Measurements from ENCODE around the gene NPFFR1. TPM values are rescaled to one million over a fixed set of nuclear protein-coding genes. Genes with fewer than 3 reads are reported as not detected.

NPFFR1 gene
- total RNA-seq, 2 experiments from 2014 or later: not detected

GRCh38 chr10:70271996-70272924 is 11.5 kb downstream of the NPFFR1 start:
- no TSS peak for BruUV-seq (replicated peaks)
- Histone ChIP-seq H3K79me2 (ENCODE audit: insufficient read depth, low read depth, low read length) (no peaks in the 10 kb centered on the region), H4K20me1 (ENCODE audit: insufficient read depth, low read length) (no peaks in the 10 kb centered on the region), H3K9me2 (ENCODE audit: insufficient read depth, low read length) (no peaks in the 10 kb centered on the region), H3K4me2 (ENCODE audit: low read length) (peak overlapping the region; percentile 74; the same call in 1 of the 2 replicates), H3K9me3 (ENCODE audit: low read length) (peaks cover 6% of the 10 kb centered on the region; the same call in 1 of the 2 replicates), H3K4me3 (ENCODE audit: low read depth, low read length, poor library complexity, severe bottlenecking) (no peak overlapping the region), H3K4me1 (ENCODE audit: insufficient read depth, low read length, poor library complexity, severe bottlenecking) (peaks cover 29% of the 10 kb centered on the region), H3K27ac (ENCODE audit: low read depth, low read length, poor library complexity, severe bottlenecking) (no peak overlapping the region), H2AFZ (ENCODE audit: low read length) (peak overlapping the region; percentile 94), H3K36me3 (ENCODE audit: insufficient read depth, low read length) (no peaks in the 10 kb centered on the region)
- intact Hi-C loops (cut with micrococcal nuclease; ENCODE audit: unreplicated experiment): loop anchor here (5.0 kb wide), 1 partner anchor 45 kb away; no protein-coding TSS in a partner anchor
- CTCF ChIA-PET (ENCODE audit: unreplicated experiment): interaction anchor here (0.6 to 1.3 kb wide), 6 partner anchors 9 to 81 kb away, joined by 3 to 6 read pairs (median 3); no protein-coding TSS in a partner anchor
- POLR2A ChIA-PET: interaction anchor here (1.3 to 1.6 kb wide), 5 partner anchors 9 to 92 kb away, joined by 3 to 5 read pairs (median 4); no protein-coding TSS in a partner anchor
- no peak for DNase-seq (ENCODE audit: low spot score)
- TF ChIP-seq CTCF (conservative IDR thresholded peaks at IDR 0.05; ENCODE audit: low read length) (no peak), EZH2phosphoT487 (IDR thresholded peaks at IDR 0.05; ENCODE audit: borderline replicate concordance, low read depth, low read length) (no peak)

GRCh38 chr10:70270952-70271351 is 12.9 kb downstream of the NPFFR1 start:
- Histone ChIP-seq H3K4me1 (ENCODE audit: insufficient read depth, low read length, poor library complexity, severe bottlenecking) (peaks cover 28% of the 10 kb centered on the region), H3K4me3 (ENCODE audit: low read depth, low read length, poor library complexity, severe bottlenecking) (no peak overlapping the region), H2AFZ (ENCODE audit: low read length) (no peak overlapping the region; the same call in 1 of the 2 replicates), H3K79me2 (ENCODE audit: insufficient read depth, low read depth, low read length) (no peaks in the 10 kb centered on the region), H4K20me1 (ENCODE audit: insufficient read depth, low read length) (no peaks in the 10 kb centered on the region), H3K9me3 (ENCODE audit: low read length) (peaks cover 6% of the 10 kb centered on the region; the same call in 1 of the 2 replicates), H3K9me2 (ENCODE audit: insufficient read depth, low read length) (no peaks in the 10 kb centered on the region), H3K36me3 (ENCODE audit: insufficient read depth, low read length) (no peaks in the 10 kb centered on the region), H3K27ac (ENCODE audit: low read depth, low read length, poor library complexity, severe bottlenecking) (no peak overlapping the region), H3K4me2 (ENCODE audit: low read length) (0 out of 2 replicates have a peak overlapping the region, but pooled peaks have one; percentile 0)
- no TSS peak for BruUV-seq (replicated peaks)
- DNase-seq (ENCODE audit: low spot score): peak; percentile 19
- TF ChIP-seq EZH2phosphoT487 (IDR thresholded peaks at IDR 0.05; ENCODE audit: borderline replicate concordance, low read depth, low read length): no peak
- no peak for TF ChIP-seq CTCF (conservative IDR thresholded peaks at IDR 0.05; ENCODE audit: low read length)
- ChIA-PET CTCF (ENCODE audit: unreplicated experiment) (no interaction called here), POLR2A (interaction anchor here (0.6 to 1.1 kb wide), 3 partner anchors 21 to 101 kb away, joined by 3 read pairs; partner anchors contain the start of gene SAR1A)
- intact Hi-C loops (cut with micrococcal nuclease; ENCODE audit: unreplicated experiment): loop anchor here (5.0 kb wide), 1 partner anchor 46 kb away; no protein-coding TSS in a partner anchor
